Sigmoid colon (tissue), 4 donors: ENCODE measurements around the gene ELOVL5.

ENCODE experiments used
- POLR2A ChIP-seq, 2 donors: fragments of 450-650 bp; IDR thresholded peaks; one replicate each; pipeline ENCODE4 v1.6.1; 2016; ENCODE audit warnings: antibody characterized with exemption in 2 of 2, mild to moderate bottlenecking in 2 of 2, moderate library complexity in 2 of 2
- POLR2AphosphoS5 ChIP-seq, 4 donors: sonication (generic); formaldehyde crosslinking; IDR thresholded peaks; one replicate each; pipeline ENCODE4 v1.6.1; 2017; ENCODE audit warnings: antibody characterized with exemption in 4 of 4

GRCh38 chr6:53358440-53359094 is 9.8 kb upstream of the ELOVL5 start:
- TF ChIP-seq POLR2A (IDR thresholded peaks at IDR 0.05) (no peak), POLR2AphosphoS5 (IDR thresholded peaks at IDR 0.05) (no peak)
